Activated CD8-positive, alpha-beta memory T cell treated with anti-CD3 and anti-CD28 coated beads for 4 hours (primary cell): ENCODE results near the gene BMPR1B.
"Not testable (repeated sequence)": the region's sequence is repeated elsewhere in the genome, so short reads cannot be mapped to it uniquely, and the experiment has no call there.

Experiments used
- DNase-seq, 2 donors: peaks; one replicate each; pipeline ENCODE4 v3.0.0-alpha.2; 2020; ENCODE audit warnings: low read depth in 2 of 2

The BMPR1B gene

GRCh38 chr4:95091272-95091671, 333.5 kb downstream of the BMPR1B start:
- no peak for DNase-seq

GRCh38 chr4:95092766-95093165, 335.0 kb downstream of the BMPR1B start:
- DNase-seq = no peak

- no peak for DNase-seq
These were observed 335.7 kb downstream of the BMPR1B start for GRCh38 chr4:95093460-95093859.

- DNase-seq = no peak
These were observed 336.5 kb downstream of the BMPR1B start for GRCh38 chr4:95093936-95094929.

GRCh38 chr4:95095348-95095974, 337.7 kb downstream of the BMPR1B start:
- DNase-seq = no peak

- DNase-seq = no peak
These were observed 344.5 kb downstream of the BMPR1B start for GRCh38 chr4:95102162-95102790.

GRCh38 chr4:95105112-95105511, 347.4 kb downstream of the BMPR1B start:
- DNase-seq = no peak

GRCh38 chr4:95105983-95106382, 348.2 kb downstream of the BMPR1B start:
- DNase-seq = no peak

- DNase-seq = no peak
These were observed 348.7 kb downstream of the BMPR1B start for GRCh38 chr4:95106408-95106928.

GRCh38 chr4:95107004-95107403, 349.2 kb downstream of the BMPR1B start:
- no peak for DNase-seq

GRCh38 chr4:95107635-95108034, 349.9 kb downstream of the BMPR1B start:
- DNase-seq = no peak

GRCh38 chr4:95108883-95109421, 351.2 kb downstream of the BMPR1B start:
- no peak for DNase-seq

GRCh38 chr4:95114521-95114920, 356.8 kb downstream of the BMPR1B start:
- DNase-seq = no peak

- DNase-seq = no peak
These were observed 360.7 kb downstream of the BMPR1B start for GRCh38 chr4:95118497-95118896.

GRCh38 chr4:95120456-95120855, 362.7 kb downstream of the BMPR1B start:
- no peak for DNase-seq

GRCh38 chr4:95122001-95122400, 364.2 kb downstream of the BMPR1B start:
- no peak for DNase-seq

- DNase-seq = no peak
These were observed 367.2 kb downstream of the BMPR1B start for GRCh38 chr4:95124906-95125504.

GRCh38 chr4:95129031-95129430, 371.3 kb downstream of the BMPR1B start:
- DNase-seq = no peak

- DNase-seq = no peak
These were observed 372.1 kb downstream of the BMPR1B start for GRCh38 chr4:95129821-95130311.

GRCh38 chr4:95134016-95134415, 376.3 kb downstream of the BMPR1B start:
- not testable (repeated sequence) for DNase-seq

GRCh38 chr4:95139424-95139823, 381.7 kb downstream of the BMPR1B start:
- DNase-seq = not testable (repeated sequence)
